Measurements from ENCODE around the gene PLEKHA1.

Gene PLEKHA1

DNA sequence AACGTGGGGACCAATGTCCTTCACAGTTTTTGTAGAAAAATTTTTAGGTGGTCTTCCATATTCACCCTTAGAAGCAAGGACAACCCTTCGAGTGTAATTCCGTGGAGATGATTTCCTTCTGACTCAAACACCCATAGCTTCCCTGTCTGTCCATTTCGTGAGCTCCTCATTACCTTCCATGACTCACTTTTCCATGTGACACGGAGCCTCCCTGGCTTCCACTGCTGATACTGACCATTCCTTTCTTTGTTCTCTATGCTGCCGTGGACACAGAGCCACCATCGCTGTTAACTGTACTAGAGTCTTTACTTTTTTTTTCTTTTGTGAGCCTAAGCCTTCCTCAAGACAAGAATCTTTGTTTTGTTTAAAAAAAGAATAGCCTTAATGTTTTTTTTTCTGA, 67.5 kb downstream of the PLEKHA1 start:
- Histone ChIP-seq H3K9me3 (ENCODE audit: severe bottlenecking) (no peaks in the 10 kb centered on the region), H3K4me3 (ENCODE audit: severe bottlenecking) (no peak overlapping the region), H3K27me3 (ENCODE audit: insufficient read depth, poor library complexity, severe bottlenecking) (no peaks in the 10 kb centered on the region), H3K36me3 (ENCODE audit: low read depth) (no peaks in the 10 kb centered on the region), H3K4me1 (ENCODE audit: insufficient read depth, poor library complexity, severe bottlenecking) (no peaks in the 10 kb centered on the region), H3K27ac (ENCODE audit: poor library complexity, severe bottlenecking) (no peak overlapping the region)
- ATAC-seq (ENCODE audit: low read depth) (peak; percentile 86), DNase-seq (ENCODE audit: low spot score) (no peak)
- TF ChIP-seq, protein P1, sequence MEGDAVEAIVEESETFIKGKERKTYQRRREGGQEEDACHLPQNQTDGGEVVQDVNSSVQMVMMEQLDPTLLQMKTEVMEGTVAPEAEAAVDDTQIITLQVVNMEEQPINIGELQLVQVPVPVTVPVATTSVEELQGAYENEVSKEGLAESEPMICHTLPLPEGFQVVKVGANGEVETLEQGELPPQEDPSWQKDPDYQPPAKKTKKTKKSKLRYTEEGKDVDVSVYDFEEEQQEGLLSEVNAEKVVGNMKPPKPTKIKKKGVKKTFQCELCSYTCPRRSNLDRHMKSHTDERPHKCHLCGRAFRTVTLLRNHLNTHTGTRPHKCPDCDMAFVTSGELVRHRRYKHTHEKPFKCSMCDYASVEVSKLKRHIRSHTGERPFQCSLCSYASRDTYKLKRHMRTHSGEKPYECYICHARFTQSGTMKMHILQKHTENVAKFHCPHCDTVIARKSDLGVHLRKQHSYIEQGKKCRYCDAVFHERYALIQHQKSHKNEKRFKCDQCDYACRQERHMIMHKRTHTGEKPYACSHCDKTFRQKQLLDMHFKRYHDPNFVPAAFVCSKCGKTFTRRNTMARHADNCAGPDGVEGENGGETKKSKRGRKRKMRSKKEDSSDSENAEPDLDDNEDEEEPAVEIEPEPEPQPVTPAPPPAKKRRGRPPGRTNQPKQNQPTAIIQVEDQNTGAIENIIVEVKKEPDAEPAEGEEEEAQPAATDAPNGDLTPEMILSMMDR (IDR thresholded peaks at IDR 0.05; ENCODE audit: poor library complexity, severe bottlenecking), result no peak

DNA sequence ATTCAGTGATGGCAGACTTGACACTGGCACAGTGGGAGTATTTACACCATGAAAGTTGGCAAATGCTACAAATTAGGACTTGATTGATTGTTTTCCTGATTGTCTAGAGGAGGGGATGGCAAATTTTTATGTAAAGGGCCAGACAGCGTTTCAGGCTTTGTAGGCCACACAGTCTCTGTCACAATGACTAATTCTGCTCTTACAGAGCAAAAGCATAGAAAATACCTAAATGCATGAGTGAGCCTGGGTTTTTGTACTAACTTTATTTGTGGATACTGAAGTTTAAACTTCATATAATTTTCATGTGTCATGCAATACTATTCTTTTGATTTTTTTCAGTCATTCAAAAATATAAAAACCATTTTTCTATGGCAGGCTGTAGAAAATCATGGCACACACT, 71.0 kb downstream of the PLEKHA1 start:
- Histone ChIP-seq H3K27ac (ENCODE audit: poor library complexity, severe bottlenecking) (no peak overlapping the region), H3K4me1 (ENCODE audit: insufficient read depth, poor library complexity, severe bottlenecking) (no peaks in the 10 kb centered on the region), H3K4me3 (ENCODE audit: severe bottlenecking) (no peak overlapping the region), H3K36me3 (ENCODE audit: low read depth) (no peaks in the 10 kb centered on the region), H3K27me3 (ENCODE audit: insufficient read depth, poor library complexity, severe bottlenecking) (no peaks in the 10 kb centered on the region), H3K9me3 (ENCODE audit: severe bottlenecking) (no peaks in the 10 kb centered on the region)
- TF ChIP-seq, protein P1 (IDR thresholded peaks at IDR 0.05; ENCODE audit: poor library complexity, severe bottlenecking), result no peak
- no peak for DNase-seq (ENCODE audit: low spot score)
- no peak for ATAC-seq (ENCODE audit: low read depth)

DNA sequence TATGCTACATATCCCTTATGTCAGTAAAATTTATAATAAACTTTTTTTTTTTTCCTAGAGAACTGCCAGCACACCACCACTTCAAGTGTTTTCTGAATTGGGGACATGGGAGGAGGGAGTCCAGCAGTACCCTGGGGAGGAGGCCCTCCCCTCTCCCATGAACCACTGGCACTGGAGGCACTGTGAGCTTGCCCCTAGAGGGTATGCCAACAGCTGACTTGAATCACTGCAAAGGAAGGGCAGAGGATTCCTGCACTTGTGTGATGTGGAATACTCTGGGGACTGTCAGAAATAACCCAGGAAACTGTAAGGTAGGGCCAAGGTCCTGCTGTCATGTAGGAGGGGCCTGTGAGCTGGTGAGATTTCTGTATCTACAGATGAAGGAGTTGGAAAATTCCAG, 71.4 kb downstream of the PLEKHA1 start:
- DNase-seq (ENCODE audit: low spot score) (no peak), ATAC-seq (ENCODE audit: low read depth) (no peak)
- Histone ChIP-seq H3K27me3 (ENCODE audit: insufficient read depth, poor library complexity, severe bottlenecking) (no peaks in the 10 kb centered on the region), H3K9me3 (ENCODE audit: severe bottlenecking) (no peaks in the 10 kb centered on the region), H3K4me1 (ENCODE audit: insufficient read depth, poor library complexity, severe bottlenecking) (no peaks in the 10 kb centered on the region), H3K36me3 (ENCODE audit: low read depth) (no peaks in the 10 kb centered on the region), H3K4me3 (ENCODE audit: severe bottlenecking) (no peak overlapping the region), H3K27ac (ENCODE audit: poor library complexity, severe bottlenecking) (no peak overlapping the region)
- TF ChIP-seq, protein P1 (IDR thresholded peaks at IDR 0.05; ENCODE audit: poor library complexity, severe bottlenecking), result no peak

DNA sequence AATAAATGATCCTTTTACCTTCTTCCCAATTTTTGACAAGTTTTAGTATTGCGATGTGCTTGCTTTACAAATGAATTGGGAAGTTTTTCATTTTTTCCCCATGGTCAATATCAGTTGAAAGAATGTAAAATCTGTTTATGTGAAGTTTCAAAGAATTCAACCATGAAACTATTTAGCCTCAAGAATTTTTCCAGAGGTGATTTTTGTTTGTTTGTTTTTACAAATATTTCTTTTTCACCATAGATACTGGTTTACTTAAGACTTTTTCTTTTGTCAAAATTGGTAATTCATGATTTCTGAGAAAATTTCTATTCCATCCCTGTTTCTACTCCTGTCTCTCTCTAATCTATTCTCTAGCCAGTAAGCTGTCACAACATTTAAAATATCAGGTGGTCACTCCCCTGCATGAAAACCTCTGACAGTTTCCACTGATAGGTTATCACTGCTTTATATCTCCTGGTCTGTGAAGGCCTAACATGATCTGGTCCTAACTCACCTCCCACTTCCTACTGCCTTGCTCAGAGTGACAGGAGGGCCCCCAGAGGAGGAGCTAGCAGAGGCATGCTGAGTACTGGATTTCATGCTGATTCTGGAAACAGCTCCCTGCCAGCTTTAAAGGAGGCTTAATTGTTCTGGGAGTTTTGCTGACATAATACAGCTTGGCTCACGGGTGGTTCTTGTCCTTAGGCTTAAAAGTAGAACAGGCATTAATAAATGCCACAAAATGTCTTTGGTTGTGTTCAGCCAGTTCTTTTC, 72.3 kb downstream of the PLEKHA1 start:
- Histone ChIP-seq H3K36me3 (ENCODE audit: low read depth) (no peaks in the 10 kb centered on the region), H3K27ac (ENCODE audit: poor library complexity, severe bottlenecking) (no peak overlapping the region), H3K27me3 (ENCODE audit: insufficient read depth, poor library complexity, severe bottlenecking) (no peaks in the 10 kb centered on the region), H3K4me3 (ENCODE audit: severe bottlenecking) (no peak overlapping the region), H3K9me3 (ENCODE audit: severe bottlenecking) (no peaks in the 10 kb centered on the region), H3K4me1 (ENCODE audit: insufficient read depth, poor library complexity, severe bottlenecking) (no peaks in the 10 kb centered on the region)
- TF ChIP-seq, protein P1 (IDR thresholded peaks at IDR 0.05; ENCODE audit: poor library complexity, severe bottlenecking), result no peak
- DNase-seq (ENCODE audit: low spot score) (no peak), ATAC-seq (ENCODE audit: low read depth) (no peak)

DNA sequence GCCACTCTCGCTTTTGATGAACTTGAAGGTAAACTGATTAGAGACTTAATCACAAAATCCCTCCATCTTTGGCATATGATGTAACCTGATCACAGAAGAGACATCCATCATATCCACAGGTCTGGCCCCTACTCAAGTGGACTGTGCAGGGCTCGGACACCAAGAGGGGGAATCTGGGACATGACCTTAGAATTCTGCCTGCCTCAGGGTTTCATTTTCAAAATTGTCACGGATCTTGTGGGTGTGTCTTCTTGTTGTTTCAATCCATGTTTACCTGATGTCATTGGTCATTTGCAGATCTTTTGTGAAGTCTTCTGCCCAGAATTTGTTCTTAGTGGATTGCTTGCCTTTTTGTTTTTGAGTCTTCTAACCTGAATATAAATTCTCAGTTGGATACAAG, 74.1 kb downstream of the PLEKHA1 start:
- Histone ChIP-seq H3K36me3 (ENCODE audit: low read depth) (no peaks in the 10 kb centered on the region), H3K27me3 (ENCODE audit: insufficient read depth, poor library complexity, severe bottlenecking) (no peaks in the 10 kb centered on the region), H3K4me1 (ENCODE audit: insufficient read depth, poor library complexity, severe bottlenecking) (no peaks in the 10 kb centered on the region), H3K27ac (ENCODE audit: poor library complexity, severe bottlenecking) (no peak overlapping the region), H3K9me3 (ENCODE audit: severe bottlenecking) (no peaks in the 10 kb centered on the region), H3K4me3 (ENCODE audit: severe bottlenecking) (no peak overlapping the region)
- TF ChIP-seq, protein P1 (IDR thresholded peaks at IDR 0.05; ENCODE audit: poor library complexity, severe bottlenecking), result no peak
- ATAC-seq (ENCODE audit: low read depth), result no peak
- no peak for DNase-seq (ENCODE audit: low spot score)

All from RWPE2 (cell line).